IMR-90 (cell line): ENCODE results near the gene MEIS2.

Experiments used
- BHLHE40 ChIP-seq: fragments of 150-350 bp; IDR thresholded peaks from 2 replicates; pipeline ENCODE4 v1.6.1; 2016; ENCODE audit warnings: mild to moderate bottlenecking, low read depth, low read length
- CEBPB ChIP-seq: IDR thresholded peaks from 2 replicates; pipeline ENCODE4 v1.6.1; 2012; ENCODE audit warnings: low read depth, low read length, improper control_type of control experiment
- CHD1 ChIP-seq: IDR thresholded peaks from 2 replicates; pipeline ENCODE4 v1.6.1; 2012; ENCODE audit warnings: low read depth, low read length, improper control_type of control experiment
- CTCF ChIP-seq: conservative IDR thresholded peaks from 2 replicates; pipeline ENCODE4 v1.5.1; 2012; ENCODE audit warnings: mild to moderate bottlenecking, low read depth, low read length, improper control_type of control experiment
- ELK1 ChIP-seq: fragments of 150-350 bp; IDR thresholded peaks from 2 replicates; pipeline ENCODE4 v1.6.1; 2016; ENCODE audit warnings: low read depth, mild to moderate bottlenecking, low read length, moderate library complexity, borderline replicate concordance
- FOS ChIP-seq: fragments of 150-350 bp; IDR thresholded peaks from 2 replicates; pipeline ENCODE4 v1.6.1; 2016; ENCODE audit warnings: low read depth, low read length
- MAFK ChIP-seq: IDR thresholded peaks from 2 replicates; pipeline ENCODE4 v1.6.1; 2012; ENCODE audit warnings: low read depth, low read length, improper control_type of control experiment
- MXI1 ChIP-seq: IDR thresholded peaks from 2 replicates; pipeline ENCODE4 v1.6.1; 2012; ENCODE audit warnings: low read depth, mild to moderate bottlenecking, low read length, moderate library complexity, borderline replicate concordance
- POLR2A ChIP-seq: IDR thresholded peaks from 2 replicates; pipeline ENCODE4 v1.6.1; 2012; ENCODE audit warnings: mild to moderate bottlenecking, low read depth, low read length
- RAD21 ChIP-seq: IDR thresholded peaks from 2 replicates; pipeline ENCODE4 v1.6.1; 2012; ENCODE audit warnings: low read length, improper control_type of control experiment
- RCOR1 ChIP-seq: IDR thresholded peaks from 2 replicates; pipeline ENCODE4 v1.6.1; 2012; ENCODE audit warnings: mild to moderate bottlenecking, low read length, improper control_type of control experiment; ENCODE audit not compliant: insufficient replicate concordance
- RFX5 ChIP-seq: IDR thresholded peaks from 2 replicates; pipeline ENCODE4 v1.8.0; 2012; ENCODE audit warnings: low read depth, mild to moderate bottlenecking, low read length, moderate library complexity
- SMC3 ChIP-seq: fragments of 150-350 bp; IDR thresholded peaks from 2 replicates; pipeline ENCODE4 v1.6.1; 2016; ENCODE audit warnings: low read depth, mild to moderate bottlenecking, antibody characterized with exemption, low read length, moderate library complexity
- USF2 ChIP-seq: fragments of 150-350 bp; IDR thresholded peaks from 2 replicates; pipeline ENCODE4 v1.6.1; 2017; ENCODE audit warnings: mild to moderate bottlenecking, antibody characterized with exemption, low read length, low read depth

- no peak for TF ChIP-seq CTCF
- no peak for TF ChIP-seq RAD21
- TF ChIP-seq CEBPB = no peak
- TF ChIP-seq POLR2A = no peak
- no peak for TF ChIP-seq RFX5
- TF ChIP-seq SMC3 = no peak
- no peak for TF ChIP-seq BHLHE40
- TF ChIP-seq USF2 = no peak
- TF ChIP-seq MXI1 = no peak
- no peak for TF ChIP-seq MAFK
- no peak for TF ChIP-seq FOS
- no peak for TF ChIP-seq ELK1
- no peak for TF ChIP-seq RCOR1
- no peak for TF ChIP-seq CHD1
Measured at GRCh38 chr15:37132826-37133417, 32.6 kb upstream of the MEIS2 start.
